ENCODE data around the gene HMGCR. TPM values are rescaled to one million over a fixed set of nuclear protein-coding genes. Genes with fewer than 3 reads are reported as not detected.

HMGCR gene
- total RNA-seq (2022; extraction: Qiagen RNA extraction; ENCODE audit: low read depth), result 29.1 to 38.4 TPM (median 29.9 TPM) in 5 replicates

GRCh38 chr5:75336615-75337336 lies at the start of gene HMGCR:
Gene HMGCR, plus strand, starts transcription at chr5:75337220. Its CDS starts 5,386 bp downstream, at chr5:75342606.

Other genes with a start within 250 kb of the HMGCR start
- 0.03 to 0.12 TPM (median 0.07 TPM) in 5 replicates for gene ANKRD31, start 100.3 kb upstream of the HMGCR start, total RNA-seq (2022; extraction: Qiagen RNA extraction; ENCODE audit: low read depth)
- gene CERT1, start 174.4 kb downstream of the HMGCR start, total RNA-seq (2022; extraction: Qiagen RNA extraction; ENCODE audit: low read depth), result 23.2 to 32.5 TPM (median 27.8 TPM) in 5 replicates
- gene POLK, start 174.7 kb downstream of the HMGCR start, total RNA-seq (2022; extraction: Qiagen RNA extraction; ENCODE audit: low read depth), result 8.3 to 14.0 TPM (median 11.7 TPM) in 5 replicates

Data from A549 treated with CpdA at 1 μM for 4 hours (cell line).